ENCODE measurements around the gene PTDSS2. TPM values are rescaled to one million over a fixed set of nuclear protein-coding genes. Genes with fewer than 3 reads are reported as not detected.

PTDSS2 gene
- total and polyA plus RNA-seq, 2 of the 13 experiments (the other 11 are each of a cell fraction or from before 2014, with no cell fraction given) = 21.7 to 26.4 TPM

- TF ChIP-seq SNAPC2 (CRISPR knock-in tag; IDR thresholded peaks at IDR 0.05) = no peak
- no peak for TF ChIP-seq NFKB2 (CRISPR knock-in tag; IDR thresholded peaks at IDR 0.05; ENCODE audit: borderline replicate concordance)
- TF ChIP-seq CERS6 (CRISPR knock-in tag; IDR thresholded peaks at IDR 0.05) = no peak
- TF ChIP-seq XRCC5 (optimal IDR thresholded peaks at IDR 0.05; ENCODE audit: low read length) = peak; percentile 5
- TF ChIP-seq REXO4 (CRISPR knock-in tag; IDR thresholded peaks at IDR 0.05; ENCODE audit: borderline replicate concordance) = no peak
- TF ChIP-seq ZNF576 (CRISPR knock-in tag; IDR thresholded peaks at IDR 0.05) = no peak
- peak; percentile 33; the same call in 1 of the 2 replicates for TF ChIP-seq SPEN (CRISPR knock-in tag; IDR thresholded peaks at IDR 0.05; ENCODE audit: low read depth)
- no peak for TF ChIP-seq BRCA1 (CRISPR knock-in tag; IDR thresholded peaks at IDR 0.05)
- TF ChIP-seq ZNF552 (CRISPR knock-in tag; IDR thresholded peaks at IDR 0.05; ENCODE audit: borderline replicate concordance) = no peak
- 0 out of 2 replicates have a peak, but pooled peaks have one; percentile 2 for TF ChIP-seq KMT2A (CRISPR knock-in tag; IDR thresholded peaks at IDR 0.05)
- TF ChIP-seq NCOA2 (CRISPR knock-in tag; IDR thresholded peaks at IDR 0.05) = no peak
- no peak for TF ChIP-seq ZNF318 (CRISPR knock-in tag; IDR thresholded peaks at IDR 0.05)
- TF ChIP-seq ZBTB3 (CRISPR knock-in tag; IDR thresholded peaks at IDR 0.05; ENCODE audit: borderline replicate concordance, low read depth) = no peak
- TF ChIP-seq ZSCAN25 (CRISPR knock-in tag; IDR thresholded peaks at IDR 0.05) = no peak
- TF ChIP-seq ZNF652 (CRISPR knock-in tag; IDR thresholded peaks at IDR 0.05; ENCODE audit: borderline replicate concordance, low read depth) = 0 out of 2 replicates have a peak, but pooled peaks have one; percentile 0
- no peak for TF ChIP-seq PHF5A (CRISPR knock-in tag; IDR thresholded peaks at IDR 0.05; ENCODE audit: low read depth, unreplicated experiment)
- TF ChIP-seq MED1 (CRISPR knock-in tag; IDR thresholded peaks at IDR 0.05) = no peak; the same call in 1 of the 2 replicates
- TF ChIP-seq CENPX (CRISPR knock-in tag; IDR thresholded peaks at IDR 0.05) = no peak
- no peak for TF ChIP-seq TRIM24 (CRISPR knock-in tag; IDR thresholded peaks at IDR 0.05)
- TF ChIP-seq STAT5B (CRISPR knock-in tag; IDR thresholded peaks at IDR 0.05) = no peak
Observed at GRCh38 chr11:506995-507726, 57.1 kb downstream of the PTDSS2 start, which contains the start of gene RNH1 (continued).
